Measurements from ENCODE around the gene GZMB.
"Not testable (repeated sequence)": the region's sequence is repeated elsewhere in the genome, so short reads cannot be mapped to it uniquely, and the experiment has no call there.

GZMB gene

GRCh38 chr14:24630872-24631477, 3.0 kb downstream of the GZMB start:
- no peak for DNase-seq

GRCh38 chr14:24630087-24630871, 3.7 kb downstream of the GZMB start:
- DNase-seq: no peak

DNA sequence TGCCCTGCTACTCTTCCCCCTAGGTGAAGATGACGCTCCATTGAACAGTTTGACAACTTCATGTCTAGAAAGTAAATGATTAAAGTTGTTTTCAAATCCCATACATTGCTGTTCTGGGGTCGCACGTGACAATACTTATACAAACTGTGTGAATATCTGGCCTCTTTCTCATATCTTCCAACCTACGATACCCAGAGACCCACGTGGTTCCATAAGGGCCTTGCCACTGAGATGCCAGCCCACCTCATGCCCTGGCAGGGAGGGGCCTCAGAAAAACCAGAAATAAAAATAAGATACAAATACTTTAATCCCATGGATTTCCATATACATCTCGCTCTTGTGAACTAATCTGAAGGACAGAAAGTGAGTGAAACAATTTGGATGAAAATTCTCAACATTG, 4.5 kb downstream of the GZMB start:
- DNase-seq: no peak

DNA sequence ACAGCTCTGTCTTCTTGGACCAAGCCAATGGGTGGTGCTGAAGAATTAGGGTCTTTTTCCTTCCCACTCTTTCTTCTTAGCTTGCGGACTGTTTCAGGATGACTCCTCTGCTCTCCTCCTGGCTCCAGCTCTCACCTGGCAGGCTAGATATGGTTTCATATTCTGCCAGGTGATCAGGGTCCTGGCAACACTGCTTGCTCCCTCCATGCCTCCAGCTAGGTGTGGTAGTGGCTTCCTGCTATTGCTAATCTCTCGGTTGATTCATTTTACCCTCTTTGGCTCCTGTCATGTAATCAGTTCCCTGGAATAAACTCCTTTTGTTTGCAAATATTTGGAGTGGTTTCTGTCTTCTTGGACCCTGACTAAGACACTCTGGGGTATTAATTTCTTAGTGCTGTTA, 20.2 kb downstream of the GZMB start:
- no peak for DNase-seq

- no peak for DNase-seq
These were observed 20.7 kb downstream of the GZMB start for GRCh38 chr14:24613241-24613640.

GRCh38 chr14:24612196-24612595, 21.8 kb downstream of the GZMB start:
- DNase-seq: no peak

DNA sequence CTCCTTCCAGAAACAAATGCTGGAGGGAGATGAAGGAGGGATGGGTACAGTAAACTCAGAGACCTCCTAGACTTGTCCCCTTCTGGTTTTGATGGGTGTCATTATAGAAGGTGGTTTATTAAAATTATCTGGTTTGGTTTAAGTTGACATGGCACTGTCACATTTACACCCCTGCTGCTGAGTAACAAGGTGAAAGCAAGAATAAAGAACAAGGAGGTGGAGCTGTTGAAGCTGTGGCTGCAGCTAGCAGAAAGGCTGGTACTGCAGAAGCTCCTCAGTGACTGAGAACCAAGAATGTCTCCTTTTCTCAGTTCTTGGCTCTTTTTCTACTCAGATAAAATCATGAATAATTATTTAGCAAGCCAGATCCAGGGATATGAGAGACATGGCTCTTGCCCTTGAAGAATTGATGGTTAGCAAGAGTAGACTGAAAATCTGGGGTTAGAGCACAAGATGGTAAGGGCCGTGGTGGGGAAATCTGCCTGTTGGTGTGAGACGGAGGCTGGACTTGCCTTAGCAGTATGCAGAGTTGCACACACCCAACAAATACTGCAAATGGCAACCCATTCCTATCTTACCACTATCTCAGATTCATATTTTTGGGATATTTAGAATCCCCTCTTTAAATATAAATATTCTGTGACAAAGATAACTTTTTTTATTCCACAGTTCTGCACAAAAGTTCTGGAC, 24.2 kb downstream of the GZMB start, which contains the start of gene GZMH:
GZMH (minus strand) TSS at position 31 of the 690 bp plus-strand sequence. CDS start 72 bp downstream, outside the sequence.
- peak; percentile 61 for DNase-seq

GRCh38 chr14:24607635-24608514, 26.1 kb downstream of the GZMB start:
- DNase-seq: no peak

GRCh38 chr14:24607081-24607480, 26.9 kb downstream of the GZMB start:
- peak; percentile 41 for DNase-seq

GRCh38 chr14:24606297-24606696, 27.7 kb downstream of the GZMB start:
- DNase-seq: no peak

GRCh38 chr14:24605435-24606190, 28.4 kb downstream of the GZMB start:
- DNase-seq: peak; percentile 87

DNA sequence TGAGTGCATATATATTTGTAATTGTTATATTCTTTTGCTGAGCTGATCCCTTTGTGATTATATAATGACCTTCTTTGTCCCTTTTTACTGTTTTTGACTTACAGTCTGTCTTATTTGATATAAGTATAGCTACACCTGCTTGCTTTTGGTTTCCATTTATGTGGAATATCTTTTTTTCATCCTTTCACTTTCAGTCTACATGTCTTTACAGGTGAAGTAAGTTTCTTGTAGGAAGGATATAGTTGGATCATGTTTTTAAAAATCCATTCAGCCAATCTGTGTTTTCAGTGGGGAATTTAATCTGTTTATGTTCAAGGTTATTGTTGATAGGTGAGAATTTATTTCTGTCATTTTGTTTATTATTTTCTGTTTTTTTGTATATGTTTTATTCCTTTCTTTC, 36.6 kb downstream of the GZMB start:
- no peak for DNase-seq

DNA sequence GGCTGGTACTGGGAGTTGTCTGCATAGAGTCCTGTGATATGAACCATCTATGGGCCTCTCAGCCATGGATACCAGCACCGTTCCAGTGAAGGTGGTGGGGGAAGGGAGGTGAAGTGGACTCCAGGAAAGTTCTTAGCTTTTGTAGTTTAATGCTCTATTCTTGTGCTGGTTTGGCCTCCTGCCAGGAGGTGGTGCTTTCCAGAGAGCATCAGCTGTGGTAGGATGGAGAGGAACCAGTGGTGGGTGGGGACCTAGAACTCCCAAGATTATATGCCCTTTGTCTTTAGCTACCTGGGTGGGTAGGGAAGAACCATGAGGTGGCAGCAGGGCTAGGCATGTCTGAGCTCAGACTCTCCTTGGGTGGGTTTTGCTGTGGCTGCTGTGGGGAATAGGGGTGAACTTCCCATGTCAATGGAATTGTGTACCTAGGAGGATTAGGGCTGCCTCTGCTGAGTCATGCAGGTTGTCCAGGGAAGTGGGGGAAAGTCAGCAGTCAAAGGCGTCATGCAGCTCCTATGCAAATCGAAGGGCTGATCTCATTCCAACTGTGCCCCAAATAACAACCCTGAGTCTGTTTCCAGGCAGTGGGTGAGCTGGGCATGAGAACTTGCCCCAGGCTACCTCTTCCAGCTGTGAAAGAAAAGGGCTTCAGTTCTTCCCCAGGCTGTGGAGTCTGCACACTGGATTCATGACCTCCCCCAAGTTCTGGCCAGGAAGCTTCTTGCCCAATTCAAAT, 38.7 kb downstream of the GZMB start:
- no peak for DNase-seq

DNA sequence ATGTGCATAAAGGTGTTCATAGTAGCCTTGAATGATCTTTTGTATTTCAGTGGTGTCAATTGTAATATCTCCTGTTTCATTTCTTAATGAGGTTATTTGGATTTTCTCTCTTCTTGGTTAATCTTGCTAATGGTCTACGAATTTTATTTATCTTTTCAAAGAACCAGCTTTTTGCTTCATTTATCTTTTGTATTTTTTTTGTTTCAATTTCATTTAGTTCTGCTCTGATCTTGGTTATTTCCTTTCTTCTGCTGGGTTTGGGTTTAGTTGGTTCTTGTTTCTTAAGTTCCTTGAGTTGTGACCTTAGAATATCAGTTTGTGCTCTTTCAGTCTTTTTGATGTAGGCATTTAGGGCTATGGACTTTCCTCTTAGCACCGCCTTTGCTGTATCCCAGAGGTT, 43.0 kb downstream of the GZMB start:
- DNase-seq: not testable (repeated sequence)

DNA sequence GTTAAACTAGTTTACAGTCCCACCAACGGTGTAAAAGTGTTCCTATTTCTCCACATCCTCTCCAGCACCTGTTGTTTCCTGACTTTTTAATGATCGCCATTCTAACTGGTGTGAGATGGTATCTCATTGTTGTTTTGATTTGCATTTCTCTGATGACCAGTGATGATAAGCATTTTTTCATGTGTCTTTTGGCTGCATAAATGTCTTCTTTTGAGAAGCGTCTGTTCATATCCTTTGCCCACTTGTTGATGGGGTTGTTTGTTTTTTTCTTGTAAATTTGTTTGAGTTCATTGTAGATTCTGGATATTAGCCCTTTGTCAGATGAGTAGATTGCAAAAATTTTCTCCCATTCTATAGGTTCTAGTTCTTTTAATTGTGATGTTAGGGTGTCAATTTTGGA, 49.6 kb downstream of the GZMB start:
- DNase-seq: not testable (repeated sequence)
